Measurements from ENCODE around the gene ROR1.

- TF ChIP-seq USF2 (IDR thresholded peaks at IDR 0.05; ENCODE audit: borderline replicate concordance, low read depth, low read length) (no peak), CTCF (IDR thresholded peaks at IDR 0.05) (no peak), USF1 (IDR thresholded peaks at IDR 0.05; ENCODE audit: borderline replicate concordance, low read depth) (no peak), GABPA (IDR thresholded peaks at IDR 0.05; ENCODE audit: low read depth) (no peak), TCF12 (IDR thresholded peaks at IDR 0.05) (no peak), GATA2 (CRISPR knock-in tag; IDR thresholded peaks at IDR 0.05) (no peak), PBX3 (IDR thresholded peaks at IDR 0.05) (no peak), EZH2phosphoT487 (IDR thresholded peaks at IDR 0.05; ENCODE audit: borderline replicate concordance, low read depth) (no peak)
These were observed 144.7 kb downstream of the ROR1 start for GRCh38 chr1:63918418-63918945.
